OCI-M2 (cell line): ENCODE results near the gene SMCO1.
"Not testable (repeated sequence)": the region's sequence is repeated elsewhere in the genome, so short reads cannot be mapped to it uniquely, and the experiment has no call there.

Source experiments
- DNase-seq: peaks from one replicate; lab custom pipeline; 2025; ENCODE audit not compliant: unreplicated experiment; lab: John Stamatoyannopoulos, UW

SMCO1 gene

GRCh38 chr3:196496183-196496582 lies 19.0 kb downstream of the SMCO1 start:
- no peak for DNase-seq

- DNase-seq = no peak
Observed at GRCh38 chr3:196493292-196493691, 21.9 kb downstream of the SMCO1 start.

GRCh38 chr3:196492080-196492479 lies 23.1 kb downstream of the SMCO1 start:
- DNase-seq = no peak

- DNase-seq = no peak
Observed at GRCh38 chr3:196489747-196490146, 25.4 kb downstream of the SMCO1 start.

GRCh38 chr3:196486263-196486662 lies 28.9 kb downstream of the SMCO1 start:
- DNase-seq = no peak

- no peak for DNase-seq
Observed at GRCh38 chr3:196477678-196478077, 37.5 kb downstream of the SMCO1 start.

GRCh38 chr3:196472286-196472685 lies 42.9 kb downstream of the SMCO1 start:
- no peak for DNase-seq

- DNase-seq = no peak
Observed at GRCh38 chr3:196471551-196471950, 43.6 kb downstream of the SMCO1 start.

GRCh38 chr3:196470182-196470581 lies 45.0 kb downstream of the SMCO1 start:
- DNase-seq = not testable (repeated sequence)

- no peak for DNase-seq
Observed at GRCh38 chr3:196463804-196464203, 51.3 kb downstream of the SMCO1 start.

- no peak for DNase-seq
Observed at GRCh38 chr3:196463478-196463756, 51.7 kb downstream of the SMCO1 start.

GRCh38 chr3:196462680-196463477 lies 52.3 kb downstream of the SMCO1 start:
- DNase-seq = not testable (repeated sequence)

GRCh38 chr3:196458063-196458462 lies 57.1 kb downstream of the SMCO1 start:
- DNase-seq = no peak

- not testable (repeated sequence) for DNase-seq
Observed at GRCh38 chr3:196457470-196457869, 57.7 kb downstream of the SMCO1 start.
